ENCODE results near the gene CCDC39. TPM values are rescaled to one million over a fixed set of nuclear protein-coding genes. Genes with fewer than 3 reads are reported as not detected.

The CCDC39 gene
- total and polyA plus RNA-seq, 4 donors, result 0.59 to 6.7 (median 3.5) TPM

- DNase-seq, result peak; percentile 93 to 96 (median 93)
- Histone ChIP-seq H3K9ac (ENCODE audit: insufficient read depth in 1 of 2, low read length in 2 of 2) (peak within 1 kb of the TSS; percentile 81 to 82), H3K27ac (ENCODE audit: low read depth in 1 of 2, low read length in 1 of 2) (peak within 1 kb of the TSS; percentile 89 to 93), H3K4me3 (peak within 1 kb of the TSS; percentile 94), H3K4me1 (ENCODE audit: control insufficient read depth in 5 of 5, insufficient read depth in 5 of 5, low read length in 5 of 5) (peaks cover 0 to 8% (median 5%) of the 10 kb centered on the region in 5 donors), H3K9me3 (ENCODE audit: control insufficient read depth in 4 of 4, insufficient read depth in 3 of 4, low read length in 3 of 4) (peaks cover 0 to 3% (median 0%) of the 10 kb centered on the region in 4 donors), H3K27me3 (ENCODE audit: control insufficient read depth in 3 of 3, insufficient read depth in 3 of 3, low read length in 2 of 3) (peaks cover 0 to 7% (median 0%) of the 10 kb centered on the region in 3 donors), H3K36me3 (ENCODE audit: control insufficient read depth in 4 of 4, insufficient read depth in 4 of 4, low read length in 4 of 4) (peaks cover 3 to 22% (median 14%) of the 10 kb centered on the region in 4 donors)
- peak; percentile 99 for ATAC-seq (ENCODE audit: insufficient read depth, low FRiP score)
- no peak for TF ChIP-seq CTCF (IDR thresholded peaks at IDR 0.05; ENCODE audit: control extremely low read depth, extremely low read depth)
- 5 to 6% methylated on average over 70 of the region's 70 CpGs for WGBS, 2 donors
These were observed 77.3 kb downstream of the CCDC39 start, which contains the start of gene TTC14 for GRCh38 chr3:180601688-180602666. Gene TTC14, plus strand, starts transcription at chr3:180602163. Its CDS starts 99 bp downstream, at chr3:180602262.

- peaks cover 0 to 8% (median 5%) of the 10 kb centered on the region in 5 donors for H3K4me1 ChIP-seq (ENCODE audit: control insufficient read depth in 5 of 5, insufficient read depth in 5 of 5, low read length in 5 of 5)
- peaks cover 0 to 3% (median 0%) of the 10 kb centered on the region in 4 donors for H3K9me3 ChIP-seq (ENCODE audit: control insufficient read depth in 4 of 4, insufficient read depth in 3 of 4, low read length in 3 of 4)
- no peak overlapping the region for H3K9ac ChIP-seq (ENCODE audit: insufficient read depth in 1 of 2, low read length in 2 of 2)
- H3K4me3 ChIP-seq, result no peak overlapping the region
- peaks cover 0 to 11% (median 2%) of the 10 kb centered on the region in 3 donors for H3K27me3 ChIP-seq (ENCODE audit: control insufficient read depth in 3 of 3, insufficient read depth in 3 of 3, low read length in 2 of 3)
- ATAC-seq (ENCODE audit: insufficient read depth, low FRiP score) (no peak), DNase-seq (no peak)
- peaks cover 2 to 15% (median 6%) of the 10 kb centered on the region in 4 donors for H3K36me3 ChIP-seq (ENCODE audit: control insufficient read depth in 4 of 4, insufficient read depth in 4 of 4, low read length in 4 of 4)
- TF ChIP-seq CTCF (IDR thresholded peaks at IDR 0.05; ENCODE audit: control extremely low read depth, extremely low read depth), result no peak
- H3K27ac ChIP-seq (ENCODE audit: low read depth in 1 of 2, low read length in 1 of 2), result no peak overlapping the region
- 98% methylated on average over 15 of the region's 15 CpGs for WGBS, 2 donors
These were observed 78.8 kb downstream of the CCDC39 start for GRCh38 chr3:180600473-180600872.

GRCh38 chr3:180595559-180595935, 83.7 kb downstream of the CCDC39 start:
- DNase-seq, result no peak
- whole genome bisulfite sequencing, 2 donors, result 41 to 64% methylated on average over 1 of the region's 1 CpG
- no peak for TF ChIP-seq CTCF (IDR thresholded peaks at IDR 0.05; ENCODE audit: control extremely low read depth, extremely low read depth)

More at GRCh38 chr3:180595559-180595935, 83.7 kb downstream of the CCDC39 start:
- H3K36me3 ChIP-seq (ENCODE audit: control insufficient read depth in 4 of 4, insufficient read depth in 4 of 4, low read length in 4 of 4), result no peaks in the 10 kb centered on the region
- H3K4me3 ChIP-seq, result no peak overlapping the region
- peaks cover 0 to 13% (median 5%) of the 10 kb centered on the region in 3 donors for H3K27me3 ChIP-seq (ENCODE audit: control insufficient read depth in 3 of 3, insufficient read depth in 3 of 3, low read length in 2 of 3)
- ATAC-seq (ENCODE audit: insufficient read depth, low FRiP score), result no peak
- no peak overlapping the region for H3K27ac ChIP-seq (ENCODE audit: low read depth in 1 of 2, low read length in 1 of 2)
- H3K4me1 ChIP-seq (ENCODE audit: control insufficient read depth in 5 of 5, insufficient read depth in 5 of 5, low read length in 5 of 5), result no peaks in the 10 kb centered on the region
- no peak overlapping the region for H3K9ac ChIP-seq (ENCODE audit: insufficient read depth in 1 of 2, low read length in 2 of 2)
- peaks cover 0 to 3% (median 0%) of the 10 kb centered on the region in 4 donors for H3K9me3 ChIP-seq (ENCODE audit: control insufficient read depth in 4 of 4, insufficient read depth in 3 of 4, low read length in 3 of 4)
